GM18498 (cell line): ENCODE results near the gene ZNF18.
"Not testable (repeated sequence)": the region's sequence is repeated elsewhere in the genome, so short reads cannot be mapped to it uniquely, and the experiment has no call there.

ENCODE experiments used
- ATAC-seq: cut with Tn5 transposase; IDR thresholded peaks from one replicate; pipeline ENCODE4 v1.9.1; 2021; ENCODE audit warnings: mild to moderate bottlenecking, moderate library complexity; ENCODE audit not compliant: unreplicated experiment

Gene ZNF18

GRCh38 chr17:11986942-11987329 is 10.3 kb downstream of the ZNF18 start:
- no peak for ATAC-seq

GRCh38 chr17:11986179-11986941 is 10.9 kb downstream of the ZNF18 start:
- no peak for ATAC-seq

GRCh38 chr17:11981862-11982261 is 15.4 kb downstream of the ZNF18 start:
- no peak for ATAC-seq

- no peak for ATAC-seq
Measured at GRCh38 chr17:11980813-11981212, 16.5 kb downstream of the ZNF18 start.

GRCh38 chr17:11979795-11980194 is 17.5 kb downstream of the ZNF18 start:
- ATAC-seq = no peak

GRCh38 chr17:11972741-11973140 is 24.5 kb downstream of the ZNF18 start:
- ATAC-seq = not testable (repeated sequence)

GRCh38 chr17:11969565-11969964 is 27.7 kb downstream of the ZNF18 start:
- ATAC-seq = no peak

GRCh38 chr17:11954936-11955335 is 42.3 kb downstream of the ZNF18 start:
- ATAC-seq = no peak

- ATAC-seq = no peak
Measured at GRCh38 chr17:11953924-11954323, 43.4 kb downstream of the ZNF18 start.

GRCh38 chr17:11952610-11953009 is 44.7 kb downstream of the ZNF18 start:
- ATAC-seq = no peak

- ATAC-seq = no peak
Measured at GRCh38 chr17:11950771-11951519, 46.3 kb downstream of the ZNF18 start.

- not testable (repeated sequence) for ATAC-seq
Measured at GRCh38 chr17:11949571-11949970, 47.7 kb downstream of the ZNF18 start.

- ATAC-seq = no peak
Measured at GRCh38 chr17:11948789-11949188, 48.5 kb downstream of the ZNF18 start.

- ATAC-seq = no peak
Measured at GRCh38 chr17:11944587-11944986, 52.7 kb downstream of the ZNF18 start.

- no peak for ATAC-seq
Measured at GRCh38 chr17:11943759-11944347, 53.4 kb downstream of the ZNF18 start.

GRCh38 chr17:11943086-11943485 is 54.2 kb downstream of the ZNF18 start:
- not testable (repeated sequence) for ATAC-seq

- no peak for ATAC-seq
Measured at GRCh38 chr17:11940904-11941303, 56.4 kb downstream of the ZNF18 start.

GRCh38 chr17:11935734-11936406 is 61.4 kb downstream of the ZNF18 start:
- ATAC-seq = no peak

GRCh38 chr17:11932337-11932898 is 64.9 kb downstream of the ZNF18 start:
- ATAC-seq = no peak

GRCh38 chr17:11928436-11928835 is 68.8 kb downstream of the ZNF18 start:
- no peak for ATAC-seq
